ENCODE measurements around the gene PIP4K2A.
A peak's percentile ranks its signal among the peaks of the same experiment; 100 is the strongest.
"Not testable (repeated sequence)": the region's sequence is repeated elsewhere in the genome, so short reads cannot be mapped to it uniquely, and the experiment has no call there.

PIP4K2A gene

DNA sequence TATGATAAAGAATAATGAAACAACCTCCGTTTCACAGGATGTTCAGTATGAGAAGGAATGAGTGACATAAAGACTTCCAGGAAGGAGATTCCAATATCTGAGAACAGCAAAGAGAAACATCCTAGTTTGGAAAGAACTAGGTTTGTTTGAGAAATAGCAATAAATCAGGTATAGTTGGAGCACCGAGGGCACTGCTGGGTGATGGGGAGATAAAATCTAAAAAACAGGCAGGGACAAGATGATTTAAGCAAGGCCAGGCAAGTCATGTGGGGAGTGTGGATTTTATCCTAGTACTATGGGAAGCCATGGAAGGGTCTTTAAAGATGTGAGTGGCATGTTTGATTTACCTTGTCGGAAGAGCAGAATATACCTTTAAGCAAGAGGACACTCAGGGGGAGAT, 199.4 kb downstream of the PIP4K2A start:
- H3K9ac ChIP-seq (ENCODE audit: low read depth, low read length, poor library complexity), result no peak overlapping the region
- DNase-seq (ENCODE audit: low spot score), result no peak
- H3K18ac ChIP-seq (ENCODE audit: low read length), result no peak overlapping the region
- H3K23ac ChIP-seq (ENCODE audit: low read depth, low read length, poor library complexity), result no peak overlapping the region
- no peak overlapping the region for H3K4ac ChIP-seq (ENCODE audit: low read length)
- no peaks in the 10 kb centered on the region for H3K36me3 ChIP-seq (replicated peaks in 1 of 2; ENCODE audit: control insufficient read depth in 2 of 2, insufficient read depth in 2 of 2, low read length in 2 of 2)
- no peak overlapping the region for H2AFZ ChIP-seq (ENCODE audit: low read length)
- H2AK5ac ChIP-seq (ENCODE audit: low read depth, low read length), result no peak overlapping the region
- WGBS, 2 donors (ENCODE audit: extremely low coverage in 2 of 2, insufficient read length in 2 of 2, insufficient replicate concordance in 1 of 2), result no CpG with 5 or more reads among the region's 3 CpGs
- H3K27ac ChIP-seq (replicated peaks; ENCODE audit: low read length), result no peak overlapping the region
- H3K27me3 ChIP-seq (ENCODE audit: control insufficient read depth in 3 of 3, insufficient read depth in 3 of 3, low read depth in 1 of 3, low read length in 3 of 3), result peaks cover 0 to 10% (median 0%) of the 10 kb centered on the region in 3 experiments
- no peak overlapping the region for H2BK12ac ChIP-seq (ENCODE audit: low read length)
- H3K79me1 ChIP-seq (ENCODE audit: low read depth, low read length), result no peaks in the 10 kb centered on the region
- peaks cover 5 to 6% of the 10 kb centered on the region in 2 donors for H3K4me1 ChIP-seq (ENCODE audit: control insufficient read depth in 2 of 2, insufficient read depth in 1 of 2, low read depth in 1 of 2, low read length in 2 of 2)
- no peak overlapping the region for H3K4me3 ChIP-seq (ENCODE audit: low read length in 2 of 2)
- no peak overlapping the region for H4K91ac ChIP-seq (ENCODE audit: low read depth, low read length, poor library complexity)
- H3K4me2 ChIP-seq (ENCODE audit: insufficient read depth, low read length, poor library complexity, severe bottlenecking), result no peak overlapping the region
- no peak overlapping the region for H2BK5ac ChIP-seq (ENCODE audit: low read length)
- H3K14ac ChIP-seq (ENCODE audit: low read length), result no peak overlapping the region
- no peak overlapping the region for H2BK15ac ChIP-seq (ENCODE audit: low read length)
- peaks cover 0 to 2% of the 10 kb centered on the region in 2 donors for H3K9me3 ChIP-seq (replicated peaks in 1 of 2; ENCODE audit: control insufficient read depth in 2 of 2, insufficient read depth in 1 of 2, low read depth in 1 of 2, low read length in 2 of 2)
- H2BK120ac ChIP-seq (ENCODE audit: low read depth, low read length), result no peak overlapping the region
- H4K8ac ChIP-seq (ENCODE audit: low read depth, low read length), result no peak overlapping the region

DNA sequence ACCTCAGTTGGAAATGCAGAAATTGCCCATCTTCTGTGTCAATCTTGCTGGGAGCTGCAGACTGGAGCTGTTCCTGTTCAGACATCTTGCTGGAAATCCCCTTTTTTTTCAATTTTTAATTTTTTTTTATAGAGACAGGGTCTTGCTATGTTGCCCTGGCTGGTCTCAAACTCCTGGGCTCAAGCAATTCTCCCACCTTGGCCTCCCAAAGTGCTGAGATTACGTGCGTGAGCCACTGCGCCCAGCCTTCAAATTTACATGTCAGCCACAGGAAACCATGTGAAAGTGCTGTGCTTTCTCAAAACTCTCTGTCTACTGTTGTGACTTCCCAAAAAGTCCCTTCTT, 200.0 kb downstream of the PIP4K2A start:
- H4K91ac ChIP-seq (ENCODE audit: low read depth, low read length, poor library complexity); H3K23ac ChIP-seq (ENCODE audit: low read depth, low read length, poor library complexity); H3K9ac ChIP-seq (ENCODE audit: low read depth, low read length, poor library complexity); H3K18ac ChIP-seq (ENCODE audit: low read length); H3K27me3 ChIP-seq (ENCODE audit: control insufficient read depth in 3 of 3, insufficient read depth in 3 of 3, low read depth in 1 of 3, low read length in 3 of 3); DNase-seq (ENCODE audit: low spot score); H2AK5ac ChIP-seq (ENCODE audit: low read depth, low read length); H2BK5ac ChIP-seq (ENCODE audit: low read length); H3K9me3 ChIP-seq (replicated peaks in 1 of 2; ENCODE audit: control insufficient read depth in 2 of 2, insufficient read depth in 1 of 2, low read depth in 1 of 2, low read length in 2 of 2); H2BK120ac ChIP-seq (ENCODE audit: low read depth, low read length); H4K8ac ChIP-seq (ENCODE audit: low read depth, low read length); H3K4me1 ChIP-seq (ENCODE audit: control insufficient read depth in 2 of 2, insufficient read depth in 1 of 2, low read depth in 1 of 2, low read length in 2 of 2); H3K4me3 ChIP-seq (ENCODE audit: low read length in 2 of 2); H2BK12ac ChIP-seq (ENCODE audit: low read length); H3K14ac ChIP-seq (ENCODE audit: low read length); H3K27ac ChIP-seq (replicated peaks; ENCODE audit: low read length); H3K36me3 ChIP-seq (replicated peaks in 1 of 2; ENCODE audit: control insufficient read depth in 2 of 2, insufficient read depth in 2 of 2, low read length in 2 of 2); H3K79me1 ChIP-seq (ENCODE audit: low read depth, low read length); H3K4ac ChIP-seq (ENCODE audit: low read length); H3K4me2 ChIP-seq (ENCODE audit: insufficient read depth, low read length, poor library complexity, severe bottlenecking): not testable (repeated sequence)
- peak overlapping the region; percentile 7 for H2BK15ac ChIP-seq (ENCODE audit: low read length)
- peak overlapping the region; percentile 94 for H2AFZ ChIP-seq (ENCODE audit: low read length)
- WGBS, 2 donors (ENCODE audit: extremely low coverage in 2 of 2, insufficient read length in 2 of 2, insufficient replicate concordance in 1 of 2), result no CpG with 5 or more reads among the region's 3 CpGs

DNA sequence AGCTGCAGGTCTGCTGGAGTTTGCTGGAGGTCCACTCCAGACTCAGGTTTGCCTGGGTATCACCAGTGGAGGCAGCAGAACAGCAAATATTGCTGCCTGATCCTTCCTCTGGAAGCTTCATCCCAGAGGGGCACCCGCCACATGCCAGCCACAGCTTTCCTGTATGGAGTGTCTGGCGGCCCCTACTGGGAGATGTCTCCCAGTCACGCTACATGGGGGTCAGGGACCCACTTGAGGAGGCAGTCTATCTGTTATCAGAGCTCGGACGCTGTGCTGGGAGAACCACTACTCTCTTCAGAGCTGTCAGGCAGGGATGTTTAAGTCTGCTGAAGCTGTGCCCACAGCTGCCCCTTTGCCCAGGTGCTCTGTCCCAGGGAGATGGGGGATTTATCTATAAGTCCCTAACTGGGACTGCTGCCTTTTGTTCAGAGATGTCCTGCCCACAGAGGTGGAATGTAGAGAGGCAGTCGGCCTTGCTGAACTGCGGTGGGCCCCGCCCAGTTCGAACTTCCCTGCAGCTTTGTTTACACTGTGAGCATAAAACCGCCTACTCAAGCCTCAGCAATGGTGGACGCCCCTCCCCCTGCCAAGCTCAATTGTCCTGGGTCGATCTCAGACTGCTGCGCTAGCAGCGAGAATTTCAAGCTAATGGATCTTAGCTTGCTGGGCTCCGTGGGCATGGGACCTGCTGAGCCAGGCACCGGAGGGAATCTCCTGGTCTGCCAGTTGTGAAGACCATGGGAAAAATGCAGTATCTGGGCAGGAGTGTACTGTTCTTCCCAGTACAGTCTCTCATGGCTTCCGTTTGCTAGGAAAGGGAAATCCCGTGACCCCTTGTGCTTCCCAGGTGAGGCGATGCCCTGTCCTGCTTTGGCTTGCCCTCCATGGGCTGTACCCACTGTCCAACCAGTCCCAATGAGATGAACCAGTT, 200.6 kb downstream of the PIP4K2A start:
- not testable (repeated sequence) for H4K91ac ChIP-seq (ENCODE audit: low read depth, low read length, poor library complexity); H3K36me3 ChIP-seq (replicated peaks in 1 of 2; ENCODE audit: control insufficient read depth in 2 of 2, insufficient read depth in 2 of 2, low read length in 2 of 2); H3K27me3 ChIP-seq (ENCODE audit: control insufficient read depth in 3 of 3, insufficient read depth in 3 of 3, low read depth in 1 of 3, low read length in 3 of 3); H2BK120ac ChIP-seq (ENCODE audit: low read depth, low read length); H2BK5ac ChIP-seq (ENCODE audit: low read length); H4K8ac ChIP-seq (ENCODE audit: low read depth, low read length); H3K27ac ChIP-seq (replicated peaks; ENCODE audit: low read length); H3K4ac ChIP-seq (ENCODE audit: low read length); H3K9ac ChIP-seq (ENCODE audit: low read depth, low read length, poor library complexity); H3K79me1 ChIP-seq (ENCODE audit: low read depth, low read length); H3K9me3 ChIP-seq (replicated peaks in 1 of 2; ENCODE audit: control insufficient read depth in 2 of 2, insufficient read depth in 1 of 2, low read depth in 1 of 2, low read length in 2 of 2); H3K4me1 ChIP-seq (ENCODE audit: control insufficient read depth in 2 of 2, insufficient read depth in 1 of 2, low read depth in 1 of 2, low read length in 2 of 2); H3K14ac ChIP-seq (ENCODE audit: low read length)
- H3K23ac ChIP-seq (ENCODE audit: low read depth, low read length, poor library complexity), result peak overlapping the region; percentile 43
- H2BK15ac ChIP-seq (ENCODE audit: low read length), result peak overlapping the region; percentile 7
- peak overlapping the region in 1 of 2 donors; percentile 34 for H3K4me3 ChIP-seq (ENCODE audit: low read length in 2 of 2)
- H3K18ac ChIP-seq (ENCODE audit: low read length), result peak overlapping the region; percentile 87
- no CpG with 5 or more reads among the region's 19 CpGs for WGBS, 2 donors (ENCODE audit: extremely low coverage in 2 of 2, insufficient read length in 2 of 2, insufficient replicate concordance in 1 of 2)
- DNase-seq (ENCODE audit: low spot score), result peak; percentile 45
- H2BK12ac ChIP-seq (ENCODE audit: low read length), result peak overlapping the region; percentile 41
- H3K4me2 ChIP-seq (ENCODE audit: insufficient read depth, low read length, poor library complexity, severe bottlenecking), result peak overlapping the region; percentile 37
- peak overlapping the region; percentile 2 for H2AK5ac ChIP-seq (ENCODE audit: low read depth, low read length)
- H2AFZ ChIP-seq (ENCODE audit: low read length), result peak overlapping the region; percentile 94

DNA sequence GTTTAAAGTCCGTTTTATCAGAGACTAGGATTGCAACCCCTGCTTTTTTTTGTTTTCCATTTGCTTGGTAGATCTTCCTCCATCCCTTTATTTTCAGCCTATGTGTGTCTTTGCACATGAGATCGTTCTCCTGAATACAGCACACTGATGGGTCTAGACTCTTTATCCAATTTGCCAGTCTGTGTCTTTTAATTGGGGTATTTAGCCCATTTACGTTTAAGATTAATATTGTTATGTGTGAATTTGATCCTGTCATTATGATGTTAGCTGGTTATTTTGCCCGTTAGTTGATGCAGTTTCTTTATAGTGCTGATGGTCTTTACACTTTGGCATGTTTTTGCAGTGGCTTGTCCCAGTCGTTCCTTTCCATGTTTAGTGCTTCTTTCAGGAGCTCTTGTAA, 202.4 kb downstream of the PIP4K2A start:
- H3K27me3 ChIP-seq (ENCODE audit: control insufficient read depth in 3 of 3, insufficient read depth in 3 of 3, low read depth in 1 of 3, low read length in 3 of 3); H3K9ac ChIP-seq (ENCODE audit: low read depth, low read length, poor library complexity); H4K8ac ChIP-seq (ENCODE audit: low read depth, low read length); H3K9me3 ChIP-seq (replicated peaks in 1 of 2; ENCODE audit: control insufficient read depth in 2 of 2, insufficient read depth in 1 of 2, low read depth in 1 of 2, low read length in 2 of 2); DNase-seq (ENCODE audit: low spot score); H3K18ac ChIP-seq (ENCODE audit: low read length); H3K27ac ChIP-seq (replicated peaks; ENCODE audit: low read length); H3K23ac ChIP-seq (ENCODE audit: low read depth, low read length, poor library complexity); H3K4ac ChIP-seq (ENCODE audit: low read length); H2AFZ ChIP-seq (ENCODE audit: low read length); H4K91ac ChIP-seq (ENCODE audit: low read depth, low read length, poor library complexity); H3K4me1 ChIP-seq (ENCODE audit: control insufficient read depth in 2 of 2, insufficient read depth in 1 of 2, low read depth in 1 of 2, low read length in 2 of 2); H2AK5ac ChIP-seq (ENCODE audit: low read depth, low read length); H3K4me2 ChIP-seq (ENCODE audit: insufficient read depth, low read length, poor library complexity, severe bottlenecking); H3K36me3 ChIP-seq (replicated peaks in 1 of 2; ENCODE audit: control insufficient read depth in 2 of 2, insufficient read depth in 2 of 2, low read length in 2 of 2); H3K14ac ChIP-seq (ENCODE audit: low read length); H2BK12ac ChIP-seq (ENCODE audit: low read length); H2BK15ac ChIP-seq (ENCODE audit: low read length); H2BK120ac ChIP-seq (ENCODE audit: low read depth, low read length); H3K79me1 ChIP-seq (ENCODE audit: low read depth, low read length); H3K4me3 ChIP-seq (ENCODE audit: low read length in 2 of 2); H2BK5ac ChIP-seq (ENCODE audit: low read length): not testable (repeated sequence)
- no CpG with 5 or more reads among the region's 5 CpGs for WGBS, 2 donors (ENCODE audit: extremely low coverage in 2 of 2, insufficient read length in 2 of 2, insufficient replicate concordance in 1 of 2)
